K562 (cell line): Measurements from ENCODE around the gene PRDM16. TPM values are rescaled to one million over a fixed set of nuclear protein-coding genes. Genes with fewer than 3 reads are reported as not detected.

Experiments used
- CEBPB ChIP-seq: fragments of 450-650 bp; IDR thresholded peaks from 2 replicates; pipeline ENCODE4 v1.6.1; 2016; ENCODE audit warnings: missing genetic modification characterization, missing compliant biosample characterization
- DIDO1 ChIP-seq: fragments of 450-650 bp; IDR thresholded peaks from 2 replicates; pipeline ENCODE4 v1.6.1; 2016; ENCODE audit warnings: low read depth, missing biosample characterization, missing genetic modification characterization
- ERF ChIP-seq: fragments of 450-650 bp; formaldehyde crosslinking; IDR thresholded peaks from 2 replicates; pipeline ENCODE4 v1.4.0; 2020; ENCODE audit warnings: mild to moderate bottlenecking, mixed read lengths
- HDAC8 ChIP-seq: fragments of 450-650 bp; IDR thresholded peaks from 2 replicates; pipeline ENCODE4 v1.6.1; 2016; ENCODE audit warnings: mild to moderate bottlenecking, missing genetic modification characterization, moderate library complexity, missing compliant biosample characterization
- ILF3 ChIP-seq: fragments of 450-650 bp; IDR thresholded peaks from 2 replicates; pipeline ENCODE4 v1.6.1; 2018; ENCODE audit warnings: antibody characterized with exemption, mild to moderate bottlenecking, moderate library complexity, borderline replicate concordance
- JUND ChIP-seq, 2 experiments: IDR thresholded peaks; 2 replicates in 1 of 2; 3 replicates in 1 of 2; pipeline ENCODE4 v1.6.1; 2011; ENCODE audit warnings: borderline replicate concordance in 2 of 2, low read depth in 2 of 2, low read length in 2 of 2, improper control_type of control experiment in 1 of 2, missing biosample characterization in 1 of 2, missing genetic modification characterization in 1 of 2, missing genetic modification reagents in 1 of 2
- KLF16 ChIP-seq: IDR thresholded peaks from 2 replicates; pipeline ENCODE4 v1.6.1; 2016; ENCODE audit warnings: antibody characterized with exemption
- NBN ChIP-seq: fragments of 450-650 bp; IDR thresholded peaks from 2 replicates; pipeline ENCODE4 v1.6.1; 2016; ENCODE audit warnings: low read depth, mild to moderate bottlenecking
- NCOA1 ChIP-seq: fragments of 450-650 bp; IDR thresholded peaks from 2 replicates; pipeline ENCODE4 v1.6.1; 2016; ENCODE audit warnings: low read depth
- PHF21A ChIP-seq: fragments of 450-650 bp; IDR thresholded peaks from 2 replicates; pipeline ENCODE4 v1.6.1; 2017; ENCODE audit warnings: low read depth, borderline replicate concordance
- SREBF1 ChIP-seq: fragments of 150-350 bp; IDR thresholded peaks from 2 replicates; pipeline ENCODE4 v1.6.1; 2014; ENCODE audit warnings: antibody characterized with exemption, low read depth, low read length, borderline replicate concordance
- ZBTB7A ChIP-seq: IDR thresholded peaks from 2 replicates; pipeline ENCODE4 v1.6.1; 2011; ENCODE audit warnings: low read depth, mild to moderate bottlenecking, low read length, moderate library complexity, borderline replicate concordance; ENCODE audit not compliant: control insufficient read depth
- ZNF165 ChIP-seq: fragments of 250-450 bp; sonication (Bioruptor Pico); IDR thresholded peaks from 2 replicates; pipeline ENCODE4 v1.4.0; 2020; ENCODE audit warnings: borderline replicate concordance
- ZNF696 ChIP-seq: fragments of 250-450 bp; sonication (Bioruptor Pico); conservative IDR thresholded peaks from 2 replicates; pipeline ENCODE4 v1.4.0; 2020; ENCODE audit warnings: mild to moderate bottlenecking, moderate library complexity
- polyA plus RNA-seq, 8 experiments: library from polyadenylated mRNA; depleted of rRNA in 4 of 8; stranded (reverse) in 5 of 8; unstranded in 3 of 8; fragments of >200 nt; fragmentation: Nextera tagmentation in 2 of 8; fragmentation: Illumina TruSeq in 1 of 8; extraction: Ambion mirVana in 2 of 8; extraction: Trizol in 1 of 8; gene quantifications; 2 replicates each; pipeline versions ENCODE4 v1.2.1 to v1.2.3, GENCODE V29; 2011 to 2014; ENCODE audit warnings: inconsistent platforms in 1 of 8, missing spikeins in 1 of 8
- total RNA-seq, 7 experiments: library from RNA; depleted of rRNA in 6 of 7; stranded (reverse); fragments of >200 nt in 6 of 7; fragmentation: Illumina TruSeq in 2 of 7; extraction: Trizol in 2 of 7; gene quantifications; 2 replicates each; pipeline versions ENCODE4 v1.2.1 to v1.2.3, GENCODE V29; 2011 to 2021; ENCODE audit warnings: low replicate concordance in 1 of 7
- TF ChIP-seq, protein P1 (sequence below), 2 experiments: IDR thresholded peaks in 1 of 2; conservative IDR thresholded peaks in 1 of 2; 2 replicates each; pipeline ENCODE4 v1.6.1; 2016; ENCODE audit warnings: low read depth in 2 of 2, mild to moderate bottlenecking in 1 of 2, missing compliant biosample characterization in 1 of 2, missing genetic modification characterization in 1 of 2, moderate library complexity in 1 of 2
- TF ChIP-seq, protein P2 (sequence below), 2 experiments: IDR thresholded peaks; 2 replicates each; pipeline ENCODE4 v1.6.1; 2012; ENCODE audit warnings: improper control_type of control experiment in 2 of 2, low read depth in 2 of 2, low read length in 2 of 2, borderline replicate concordance in 1 of 2
- TF ChIP-seq, protein P3 (sequence below): sonication (generic); formaldehyde crosslinking; IDR thresholded peaks from 2 replicates; pipeline ENCODE4 v1.8.0; 2022; ENCODE audit warnings: mild to moderate bottlenecking, missing genetic modification reagents

The PRDM16 gene
- total and polyA plus RNA-seq, 9 of the 15 experiments (the other 6 are each of a cell fraction or from before 2014, with no cell fraction given), result 0.10 to 0.27 TPM; not detected in 7

DNA sequence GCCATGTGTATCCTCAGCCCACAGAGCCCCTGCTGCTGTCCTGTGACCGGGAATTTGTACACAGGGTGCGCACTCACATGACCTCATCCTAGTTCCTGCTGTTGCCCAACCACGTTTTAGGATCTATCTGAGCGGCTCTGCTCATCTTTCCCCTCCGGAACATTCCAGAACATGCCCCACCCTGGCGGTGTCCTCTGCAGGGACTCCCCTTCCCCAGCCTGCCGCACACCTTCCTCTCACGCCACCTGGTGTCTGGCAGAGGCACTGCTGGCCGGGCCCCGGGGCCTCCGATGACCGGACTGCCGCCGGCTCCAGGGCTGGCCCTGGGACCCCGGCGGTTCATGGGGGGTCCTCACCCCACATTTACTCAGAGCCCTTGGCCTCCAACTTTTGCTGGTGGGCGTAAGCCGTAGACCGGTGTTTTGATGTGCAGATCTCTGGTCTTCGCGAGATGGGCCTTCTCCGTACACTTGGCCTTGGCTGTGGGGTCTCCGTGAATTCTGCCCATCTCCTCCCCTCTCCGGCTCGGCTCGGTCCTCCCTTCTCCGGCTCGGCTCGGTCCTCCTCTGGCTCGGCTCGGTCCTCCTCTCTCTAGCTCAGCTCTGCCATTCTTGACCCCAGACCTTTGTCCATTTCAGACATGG lies 414.9 kb downstream of the PRDM16 start (continued):
- TF ChIP-seq, protein P1, sequence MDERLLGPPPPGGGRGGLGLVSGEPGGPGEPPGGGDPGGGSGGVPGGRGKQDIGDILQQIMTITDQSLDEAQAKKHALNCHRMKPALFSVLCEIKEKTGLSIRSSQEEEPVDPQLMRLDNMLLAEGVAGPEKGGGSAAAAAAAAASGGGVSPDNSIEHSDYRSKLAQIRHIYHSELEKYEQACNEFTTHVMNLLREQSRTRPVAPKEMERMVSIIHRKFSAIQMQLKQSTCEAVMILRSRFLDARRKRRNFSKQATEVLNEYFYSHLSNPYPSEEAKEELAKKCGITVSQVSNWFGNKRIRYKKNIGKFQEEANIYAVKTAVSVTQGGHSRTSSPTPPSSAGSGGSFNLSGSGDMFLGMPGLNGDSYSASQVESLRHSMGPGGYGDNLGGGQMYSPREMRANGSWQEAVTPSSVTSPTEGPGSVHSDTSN (CRISPR knock-in tag; IDR thresholded peaks at IDR 0.05; ENCODE audit: low read depth), result 0 out of 2 replicates have a peak, but pooled peaks have one; percentile 11
- TF ChIP-seq, protein P1 (tag; conservative IDR thresholded peaks at IDR 0.05; ENCODE audit: low read depth), result no peak
- TF ChIP-seq SREBF1 (no peak), ERF (CRISPR knock-in tag) (no peak), DIDO1 (no peak), NBN (no peak), CEBPB (no peak), ZNF165 (CRISPR knock-in tag) (no peak), ZBTB7A (peak; percentile 73), KLF16 (0 out of 2 replicates have a peak, but pooled peaks have one; percentile 26), JUND (IDR thresholded peaks at IDR 0.05; ENCODE audit: borderline replicate concordance, low read depth, low read length) (peak; percentile 11; the same call in 1 of the 2 replicates), JUND (tag; IDR thresholded peaks at IDR 0.05; ENCODE audit: borderline replicate concordance, low read depth, low read length) (no peak), NCOA1 (no peak), HDAC8 (tag) (no peak), ZNF696 (CRISPR knock-in tag) (no peak), ILF3 (no peak), PHF21A (no peak)
- TF ChIP-seq, protein P2, sequence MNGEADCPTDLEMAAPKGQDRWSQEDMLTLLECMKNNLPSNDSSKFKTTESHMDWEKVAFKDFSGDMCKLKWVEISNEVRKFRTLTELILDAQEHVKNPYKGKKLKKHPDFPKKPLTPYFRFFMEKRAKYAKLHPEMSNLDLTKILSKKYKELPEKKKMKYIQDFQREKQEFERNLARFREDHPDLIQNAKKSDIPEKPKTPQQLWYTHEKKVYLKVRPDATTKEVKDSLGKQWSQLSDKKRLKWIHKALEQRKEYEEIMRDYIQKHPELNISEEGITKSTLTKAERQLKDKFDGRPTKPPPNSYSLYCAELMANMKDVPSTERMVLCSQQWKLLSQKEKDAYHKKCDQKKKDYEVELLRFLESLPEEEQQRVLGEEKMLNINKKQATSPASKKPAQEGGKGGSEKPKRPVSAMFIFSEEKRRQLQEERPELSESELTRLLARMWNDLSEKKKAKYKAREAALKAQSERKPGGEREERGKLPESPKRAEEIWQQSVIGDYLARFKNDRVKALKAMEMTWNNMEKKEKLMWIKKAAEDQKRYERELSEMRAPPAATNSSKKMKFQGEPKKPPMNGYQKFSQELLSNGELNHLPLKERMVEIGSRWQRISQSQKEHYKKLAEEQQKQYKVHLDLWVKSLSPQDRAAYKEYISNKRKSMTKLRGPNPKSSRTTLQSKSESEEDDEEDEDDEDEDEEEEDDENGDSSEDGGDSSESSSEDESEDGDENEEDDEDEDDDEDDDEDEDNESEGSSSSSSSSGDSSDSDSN (IDR thresholded peaks at IDR 0.05; ENCODE audit: borderline replicate concordance in 1 of 2, low read depth in 2 of 2, low read length in 2 of 2), result 0 out of 4 replicates have a peak, but pooled peaks of 1 of the 2 experiments have one; percentile 31
- TF ChIP-seq, protein P3, sequence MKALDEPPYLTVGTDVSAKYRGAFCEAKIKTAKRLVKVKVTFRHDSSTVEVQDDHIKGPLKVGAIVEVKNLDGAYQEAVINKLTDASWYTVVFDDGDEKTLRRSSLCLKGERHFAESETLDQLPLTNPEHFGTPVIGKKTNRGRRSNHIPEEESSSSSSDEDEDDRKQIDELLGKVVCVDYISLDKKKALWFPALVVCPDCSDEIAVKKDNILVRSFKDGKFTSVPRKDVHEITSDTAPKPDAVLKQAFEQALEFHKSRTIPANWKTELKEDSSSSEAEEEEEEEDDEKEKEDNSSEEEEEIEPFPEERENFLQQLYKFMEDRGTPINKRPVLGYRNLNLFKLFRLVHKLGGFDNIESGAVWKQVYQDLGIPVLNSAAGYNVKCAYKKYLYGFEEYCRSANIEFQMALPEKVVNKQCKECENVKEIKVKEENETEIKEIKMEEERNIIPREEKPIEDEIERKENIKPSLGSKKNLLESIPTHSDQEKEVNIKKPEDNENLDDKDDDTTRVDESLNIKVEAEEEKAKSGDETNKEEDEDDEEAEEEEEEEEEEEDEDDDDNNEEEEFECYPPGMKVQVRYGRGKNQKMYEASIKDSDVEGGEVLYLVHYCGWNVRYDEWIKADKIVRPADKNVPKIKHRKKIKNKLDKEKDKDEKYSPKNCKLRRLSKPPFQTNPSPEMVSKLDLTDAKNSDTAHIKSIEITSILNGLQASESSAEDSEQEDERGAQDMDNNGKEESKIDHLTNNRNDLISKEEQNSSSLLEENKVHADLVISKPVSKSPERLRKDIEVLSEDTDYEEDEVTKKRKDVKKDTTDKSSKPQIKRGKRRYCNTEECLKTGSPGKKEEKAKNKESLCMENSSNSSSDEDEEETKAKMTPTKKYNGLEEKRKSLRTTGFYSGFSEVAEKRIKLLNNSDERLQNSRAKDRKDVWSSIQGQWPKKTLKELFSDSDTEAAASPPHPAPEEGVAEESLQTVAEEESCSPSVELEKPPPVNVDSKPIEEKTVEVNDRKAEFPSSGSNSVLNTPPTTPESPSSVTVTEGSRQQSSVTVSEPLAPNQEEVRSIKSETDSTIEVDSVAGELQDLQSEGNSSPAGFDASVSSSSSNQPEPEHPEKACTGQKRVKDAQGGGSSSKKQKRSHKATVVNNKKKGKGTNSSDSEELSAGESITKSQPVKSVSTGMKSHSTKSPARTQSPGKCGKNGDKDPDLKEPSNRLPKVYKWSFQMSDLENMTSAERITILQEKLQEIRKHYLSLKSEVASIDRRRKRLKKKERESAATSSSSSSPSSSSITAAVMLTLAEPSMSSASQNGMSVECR (CRISPR knock-in tag), result 0 out of 2 replicates have a peak, but pooled peaks have one; percentile 29
